Mesenchymal stem cell (in vitro differentiated cells and primary cell): ENCODE results near the gene TXNRD1.
A peak's percentile ranks its signal among the peaks of the same experiment; 100 is the strongest.

Source experiments
- DNase-seq: peaks from one replicate; pipeline ENCODE4 v3.0.0-alpha.2; 2013
- H2AFZ ChIP-seq: one replicate; pipeline ENCODE4 v1.6.1; 2013; ENCODE audit warnings: low read depth, mild to moderate bottlenecking, control low read depth, inconsistent platforms, low read length, moderate library complexity
- H2AK5ac ChIP-seq: 2 replicates; pipeline ENCODE4 v1.6.1; 2013; ENCODE audit warnings: low read length, moderate library complexity, mild to moderate bottlenecking, inconsistent platforms; ENCODE audit not compliant: severe bottlenecking
- H2BK120ac ChIP-seq: one replicate; pipeline ENCODE4 v1.6.1; 2013; ENCODE audit warnings: low read depth, mild to moderate bottlenecking, inconsistent platforms, low read length, moderate library complexity
- H2BK12ac ChIP-seq, 2 experiments: one replicate each; pipeline ENCODE4 v1.6.1; 2013; ENCODE audit warnings: inconsistent platforms in 2 of 2, low read length in 2 of 2, mild to moderate bottlenecking in 2 of 2, moderate library complexity in 2 of 2, control low read depth in 1 of 2
- H2BK15ac ChIP-seq: one replicate; pipeline ENCODE4 v1.6.1; 2013; ENCODE audit warnings: mild to moderate bottlenecking, low read depth, inconsistent platforms; ENCODE audit not compliant: poor library complexity, severe bottlenecking
- H2BK5ac ChIP-seq: 2 replicates; pipeline ENCODE4 v1.6.1; 2013; ENCODE audit warnings: low read depth, mild to moderate bottlenecking, low read length, control low read depth, inconsistent platforms; ENCODE audit not compliant: poor library complexity, severe bottlenecking
- H3K14ac ChIP-seq, 2 experiments: one replicate each; pipeline ENCODE4 v1.6.1; 2013; ENCODE audit warnings: inconsistent platforms in 2 of 2, low read length in 2 of 2, control low read depth in 1 of 2, mild to moderate bottlenecking in 1 of 2, moderate library complexity in 1 of 2
- H3K18ac ChIP-seq, 2 experiments: one replicate each; pipeline ENCODE4 v1.6.1; 2013; ENCODE audit warnings: inconsistent platforms in 2 of 2, low read length in 2 of 2, control low read depth in 1 of 2, low read depth in 1 of 2, mild to moderate bottlenecking in 1 of 2
- H3K23ac ChIP-seq, 2 experiments: one replicate each; pipeline ENCODE4 v1.6.1; 2013; ENCODE audit warnings: inconsistent platforms in 2 of 2, low read length in 2 of 2, mild to moderate bottlenecking in 2 of 2, moderate library complexity in 2 of 2, control low read depth in 1 of 2
- H3K27ac ChIP-seq: 2 replicates; pipeline ENCODE4 v1.5.1; 2013; ENCODE audit warnings: mild to moderate bottlenecking, moderate library complexity, low read length, control low read depth, inconsistent platforms; ENCODE audit not compliant: poor library complexity, severe bottlenecking
- H3K27me3 ChIP-seq, 2 experiments: 2 replicates each; pipeline versions ENCODE4 v1.6.1 to v1.7.0; 2013; ENCODE audit warnings: low read length in 2 of 2, mild to moderate bottlenecking in 2 of 2, moderate library complexity in 2 of 2, control low read depth in 1 of 2, inconsistent platforms in 1 of 2; ENCODE audit not compliant: control insufficient read depth in 1 of 2, insufficient read depth in 1 of 2
- H3K36me3 ChIP-seq, 2 experiments: 2 replicates each; pipeline versions ENCODE4 v1.6.1 to v1.7.0; 2013; ENCODE audit warnings: low read length in 2 of 2, control low read depth in 1 of 2, inconsistent platforms in 1 of 2, low read depth in 1 of 2, mild to moderate bottlenecking in 1 of 2; ENCODE audit not compliant: insufficient read depth in 2 of 2, control insufficient read depth in 1 of 2
- H3K4ac ChIP-seq, 2 experiments: one replicate each; pipeline ENCODE4 v1.6.1; 2013; ENCODE audit warnings: inconsistent platforms in 2 of 2, low read length in 2 of 2, mild to moderate bottlenecking in 2 of 2, moderate library complexity in 2 of 2, control low read depth in 1 of 2, low read depth in 1 of 2
- H3K4me1 ChIP-seq: 2 replicates; pipeline ENCODE4 v1.6.1; 2013; ENCODE audit warnings: low read depth, low read length, control low read depth; ENCODE audit not compliant: control insufficient read depth, insufficient read depth
- H3K4me2 ChIP-seq: 2 replicates; pipeline ENCODE4 v1.6.1; 2013; ENCODE audit warnings: low read length, mild to moderate bottlenecking, inconsistent platforms; ENCODE audit not compliant: poor library complexity, severe bottlenecking
- H3K4me3 ChIP-seq, 2 experiments: 2 replicates each; pipeline versions ENCODE4 v1.5.1 to v1.7.0; 2013; ENCODE audit warnings: low read length in 2 of 2, mild to moderate bottlenecking in 2 of 2, control low read depth in 1 of 2, low read depth in 1 of 2; ENCODE audit not compliant: insufficient read depth in 1 of 2
- H3K79me1 ChIP-seq: replicated peaks from 2 replicates; pipeline ENCODE4 v1.6.1; 2013; ENCODE audit warnings: mild to moderate bottlenecking, control low read depth, low read length, inconsistent platforms; ENCODE audit not compliant: poor library complexity, severe bottlenecking
- H3K9ac ChIP-seq: 2 replicates; pipeline ENCODE4 v1.7.0; 2013; ENCODE audit warnings: mild to moderate bottlenecking, low read length, moderate library complexity
- H3K9me3 ChIP-seq: 2 replicates; pipeline ENCODE4 v1.7.0; 2013; ENCODE audit warnings: mild to moderate bottlenecking, low read length; ENCODE audit not compliant: control insufficient read depth
- H4K8ac ChIP-seq: one replicate; pipeline ENCODE4 v1.6.1; 2013; ENCODE audit warnings: inconsistent platforms, mild to moderate bottlenecking, low read length, moderate library complexity
- H4K91ac ChIP-seq: one replicate; pipeline ENCODE4 v1.6.1; 2013; ENCODE audit warnings: mild to moderate bottlenecking, low read length, inconsistent platforms
- WGBS: methylation state at CpG from one replicate; pipeline ENCODE4 v1.1.7; 2013; ENCODE audit warnings: mixed read lengths; 5-methylcytosine and 5-hydroxymethylcytosine counted together

Gene TXNRD1

DNA sequence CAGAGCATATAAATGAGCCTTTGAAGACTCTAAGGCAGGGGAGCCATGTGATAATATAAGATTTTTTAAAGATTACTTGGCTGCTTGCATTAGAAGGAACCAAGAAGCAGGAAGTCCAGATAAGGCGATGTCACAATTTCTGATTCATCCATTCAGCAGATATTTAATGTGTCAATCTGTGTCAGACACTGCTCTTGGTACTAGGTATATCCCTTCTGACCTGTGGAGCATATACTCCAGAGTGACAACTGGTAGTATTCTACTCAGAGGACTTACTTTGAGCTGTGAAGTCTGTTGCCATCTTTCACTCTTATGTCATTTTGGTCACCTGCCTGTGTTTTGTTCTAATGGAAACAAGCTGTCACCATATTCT, 98.6 kb downstream of the TXNRD1 start:
- Histone ChIP-seq H3K36me3 (peaks cover 12 to 98% of the 10 kb centered on the region in 2 experiments), H3K23ac (no peak overlapping the region), H3K14ac (no peak overlapping the region), H3K4me2 (no peak overlapping the region), H2BK120ac (no peak overlapping the region), H3K4ac (no peak overlapping the region), H3K27me3 (no peaks in the 10 kb centered on the region), H3K9ac (no peak overlapping the region), H3K9me3 (no peaks in the 10 kb centered on the region), H3K4me1 (peaks cover 2% of the 10 kb centered on the region), H4K8ac (no peak overlapping the region), H3K27ac (no peak overlapping the region), H3K4me3 (no peak overlapping the region), H2AFZ (no peak overlapping the region), H2AK5ac (no peak overlapping the region), H3K18ac (peak overlapping the region in 1 of 2 experiments; percentile 21), H3K79me1 (peaks cover 23% of the 10 kb centered on the region), H2BK15ac (no peak overlapping the region), H2BK5ac (no peak overlapping the region), H2BK12ac (no peak overlapping the region), H4K91ac (no peak overlapping the region)
- DNase-seq: no peak
- 100% methylated on average over 1 of the region's 1 CpG for WGBS

DNA sequence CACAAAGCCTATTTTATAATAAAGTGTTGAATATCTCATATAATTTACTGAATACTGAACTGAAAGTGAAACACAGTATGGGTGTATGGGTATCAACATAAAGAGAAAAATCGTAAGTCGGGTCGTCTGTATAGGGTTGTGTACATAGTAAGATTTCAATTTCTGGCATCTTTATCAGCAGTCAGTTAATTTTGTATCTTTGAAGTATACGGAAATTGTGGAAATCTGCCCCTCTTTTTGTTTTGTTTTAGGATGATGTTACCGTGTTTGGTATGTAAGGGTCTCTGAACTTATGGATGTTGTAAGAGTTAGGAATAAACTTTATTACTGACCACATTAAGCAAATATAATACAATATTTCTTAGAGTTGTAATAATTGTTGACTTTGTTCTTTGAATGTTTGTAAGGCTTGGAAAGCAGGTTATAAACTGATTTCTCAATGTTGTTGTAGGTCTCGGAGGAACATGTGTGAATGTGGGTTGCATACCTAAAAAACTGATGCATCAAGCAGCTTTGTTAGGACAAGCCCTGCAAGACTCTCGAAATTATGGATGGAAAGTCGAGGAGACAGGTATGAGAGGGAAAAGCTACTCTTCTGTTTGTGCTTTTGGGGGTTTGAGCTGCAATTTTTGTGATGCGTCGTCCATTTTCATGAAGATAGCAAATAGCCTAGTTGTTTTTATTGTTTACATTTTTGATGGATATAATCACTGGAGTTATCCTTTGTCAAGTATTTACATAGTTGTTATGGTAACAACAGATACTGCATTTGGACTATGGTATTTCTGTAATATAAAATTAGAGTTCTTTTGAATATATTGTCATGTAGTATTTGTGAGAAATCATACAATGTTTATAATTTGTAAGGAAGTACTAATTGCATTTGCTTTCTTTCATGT, 100.0 kb downstream of the TXNRD1 start:
- Histone ChIP-seq H3K18ac (no peak overlapping the region), H3K4me1 (no peaks in the 10 kb centered on the region), H3K9me3 (no peaks in the 10 kb centered on the region), H3K4me3 (no peak overlapping the region), H3K23ac (no peak overlapping the region), H3K14ac (no peak overlapping the region), H2BK15ac (no peak overlapping the region), H3K4ac (no peak overlapping the region), H3K27ac (no peak overlapping the region), H3K9ac (peak overlapping the region; percentile 17), H3K27me3 (no peaks in the 10 kb centered on the region), H3K79me1 (peaks cover 25% of the 10 kb centered on the region), H2BK5ac (no peak overlapping the region), H2AFZ (no peak overlapping the region), H3K36me3 (peaks cover 8 to 98% of the 10 kb centered on the region in 2 experiments), H2AK5ac (no peak overlapping the region), H4K91ac (no peak overlapping the region), H4K8ac (no peak overlapping the region), H2BK120ac (no peak overlapping the region), H3K4me2 (no peak overlapping the region), H2BK12ac (no peak overlapping the region)
- 87% methylated on average over 9 of the region's 10 CpGs for WGBS
- peak; percentile 56 for DNase-seq

DNA sequence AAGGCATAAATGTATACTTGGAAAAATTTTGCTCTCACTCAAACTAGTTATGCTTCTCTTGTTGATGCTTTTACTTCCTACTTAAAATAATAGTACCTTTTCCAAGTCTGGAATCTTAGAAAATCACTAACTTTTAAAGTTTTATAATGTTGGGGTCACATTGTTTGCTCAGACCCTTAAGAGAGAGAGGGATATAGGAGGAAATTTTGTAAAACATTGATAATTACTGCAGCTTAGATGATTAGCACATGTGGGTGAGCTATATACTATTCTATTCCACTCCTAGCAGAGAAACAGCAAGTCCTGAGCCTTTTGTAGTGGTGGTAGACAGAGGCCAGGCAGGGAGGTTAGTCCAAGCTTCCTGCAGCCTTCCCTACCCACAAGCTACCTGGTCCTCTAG, 101.4 kb downstream of the TXNRD1 start:
- Histone ChIP-seq H3K9me3 (no peaks in the 10 kb centered on the region), H4K91ac (no peak overlapping the region), H3K27ac (no peak overlapping the region), H2AFZ (no peak overlapping the region), H3K27me3 (no peaks in the 10 kb centered on the region), H2BK12ac (no peak overlapping the region), H2AK5ac (no peak overlapping the region), H3K18ac (no peak overlapping the region), H3K4ac (no peak overlapping the region), H2BK120ac (no peak overlapping the region), H4K8ac (no peak overlapping the region), H2BK5ac (no peak overlapping the region), H3K36me3 (peaks cover 8 to 98% of the 10 kb centered on the region in 2 experiments), H3K14ac (no peak overlapping the region), H3K23ac (no peak overlapping the region), H3K9ac (no peak overlapping the region), H3K4me2 (no peak overlapping the region), H3K4me1 (no peaks in the 10 kb centered on the region), H2BK15ac (no peak overlapping the region), H3K79me1 (peaks cover 23% of the 10 kb centered on the region), H3K4me3 (no peak overlapping the region)
- DNase-seq: no peak

DNA sequence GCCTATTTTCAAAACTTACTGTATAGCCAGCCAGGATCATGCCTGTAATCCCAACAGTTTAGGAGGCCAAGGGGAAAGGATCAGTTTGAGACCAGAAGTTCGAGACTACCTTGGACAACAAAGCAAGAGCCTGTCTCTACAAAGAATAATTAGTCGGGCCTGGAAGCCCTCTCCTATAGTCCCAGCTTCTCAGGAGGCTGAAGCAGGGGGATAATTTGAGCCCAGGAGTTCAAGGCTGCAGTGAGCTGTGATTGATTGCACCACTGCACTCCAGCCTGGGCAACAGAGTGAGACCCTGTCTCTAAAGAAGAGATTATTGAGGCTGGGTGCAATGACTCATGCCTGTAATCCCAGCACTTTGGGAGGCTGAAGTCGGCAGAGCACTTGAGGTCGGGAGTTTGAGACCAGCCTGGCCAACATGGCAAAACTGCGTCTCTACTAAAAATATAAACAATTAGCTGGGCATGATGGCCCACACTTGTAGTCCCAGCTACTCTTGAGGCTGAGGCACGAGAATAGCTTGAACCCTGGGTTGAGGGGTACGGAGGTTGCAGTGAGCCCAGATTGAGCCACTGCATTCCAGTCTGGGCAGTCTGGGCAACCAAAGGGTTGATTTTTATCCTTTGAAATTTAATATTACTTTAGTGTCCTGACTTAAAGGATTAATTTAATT, 102.1 kb downstream of the TXNRD1 start:
- H3K14ac ChIP-seq: no peak overlapping the region
- H3K18ac ChIP-seq: no peak overlapping the region
- no peak overlapping the region for H3K23ac ChIP-seq
- no peak overlapping the region for H3K4me2 ChIP-seq
- no peak overlapping the region for H2AK5ac ChIP-seq
- no peak overlapping the region for H3K4me3 ChIP-seq
- peaks cover 23% of the 10 kb centered on the region for H3K79me1 ChIP-seq
- WGBS: 90% methylated on average over 7 of the region's 7 CpGs
- H2BK12ac ChIP-seq: no peak overlapping the region
- peaks cover 12 to 98% of the 10 kb centered on the region in 2 experiments for H3K36me3 ChIP-seq
- H3K9ac ChIP-seq: no peak overlapping the region
- no peaks in the 10 kb centered on the region for H3K9me3 ChIP-seq
- no peaks in the 10 kb centered on the region for H3K4me1 ChIP-seq
- H2BK5ac ChIP-seq: no peak overlapping the region
- no peak overlapping the region for H3K4ac ChIP-seq
- H4K91ac ChIP-seq: no peak overlapping the region
- no peak overlapping the region for H3K27ac ChIP-seq
- H2BK120ac ChIP-seq: no peak overlapping the region
- no peak for DNase-seq
- H3K27me3 ChIP-seq: no peaks in the 10 kb centered on the region
- no peak overlapping the region for H4K8ac ChIP-seq
- no peak overlapping the region for H2BK15ac ChIP-seq
- no peak overlapping the region for H2AFZ ChIP-seq
